CD1c-positive myeloid dendritic cell (primary cell): ENCODE measurements around the gene LNX1.
"Not testable (repeated sequence)": the region's sequence is repeated elsewhere in the genome, so short reads cannot be mapped to it uniquely, and the experiment has no call there.

Experiments
- DNase-seq: peaks from one replicate; pipeline ENCODE4 v3.0.0-alpha.2; 2016; ENCODE audit errors: extremely low spot score

LNX1 gene

DNA sequence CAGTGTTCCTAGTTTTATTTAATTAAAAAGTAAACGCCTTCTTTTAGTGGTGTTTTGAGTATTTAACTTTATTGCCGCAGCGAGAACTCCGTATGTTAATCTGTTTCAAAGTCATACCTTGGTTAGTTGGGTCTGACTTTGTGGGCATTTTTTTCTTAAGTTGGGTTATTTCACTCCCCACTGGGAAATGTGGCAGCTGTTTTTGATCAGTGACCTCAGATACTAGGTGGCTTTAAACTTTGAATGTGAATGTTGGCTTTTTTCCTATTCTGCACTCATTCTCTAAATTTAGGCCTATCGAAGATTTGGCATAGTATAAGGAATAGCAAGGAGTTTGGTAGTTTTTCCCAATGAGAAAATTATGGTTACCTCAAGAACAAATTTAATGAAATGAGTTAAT lies 127.9 kb downstream of the LNX1 start:
- DNase-seq, result no peak

GRCh38 chr4:53461244-53461643 lies 130.0 kb downstream of the LNX1 start:
- no peak for DNase-seq

DNA sequence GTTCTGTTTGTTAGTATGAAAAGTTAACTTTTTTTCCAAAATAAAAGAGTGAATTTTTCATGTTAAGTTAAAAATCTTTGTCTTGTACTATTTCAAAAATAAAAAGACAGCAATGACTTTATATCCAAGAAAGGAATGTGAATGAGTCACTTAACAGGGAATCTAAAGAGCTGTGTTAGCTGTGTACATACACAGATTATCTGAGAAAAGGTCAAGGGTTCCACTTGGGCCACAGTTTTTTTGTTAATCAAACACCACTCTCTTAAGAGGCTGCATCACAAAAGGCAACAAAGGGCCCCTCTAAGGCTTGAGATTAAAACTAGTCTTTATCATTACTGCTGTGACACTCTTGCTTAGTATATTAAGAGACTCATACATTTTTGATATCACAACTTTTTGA lies 131.7 kb downstream of the LNX1 start:
- no peak for DNase-seq

- no peak for DNase-seq
Observed at GRCh38 chr4:53456178-53456577, 135.1 kb downstream of the LNX1 start.

DNA sequence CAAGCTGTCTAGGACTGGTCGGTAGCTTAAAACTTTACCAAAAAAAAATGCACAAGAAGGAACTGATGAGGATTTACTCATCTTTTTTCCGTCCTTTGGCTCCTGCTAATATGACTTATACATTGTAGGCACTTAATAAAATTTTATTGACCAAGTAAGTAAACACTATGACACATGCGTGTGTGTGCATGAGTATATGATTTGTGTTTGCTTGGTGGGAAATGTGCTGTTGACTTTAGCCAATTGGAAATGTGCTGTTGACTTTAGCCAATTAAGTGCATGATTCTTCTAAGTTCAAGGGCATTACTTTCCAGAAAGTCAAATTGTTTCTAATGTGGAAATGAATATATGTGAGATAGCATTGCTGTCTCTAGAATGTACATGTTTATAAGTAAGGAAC lies 135.5 kb downstream of the LNX1 start:
- no peak for DNase-seq

GRCh38 chr4:53453385-53453784 lies 137.9 kb downstream of the LNX1 start:
- no peak for DNase-seq

DNA sequence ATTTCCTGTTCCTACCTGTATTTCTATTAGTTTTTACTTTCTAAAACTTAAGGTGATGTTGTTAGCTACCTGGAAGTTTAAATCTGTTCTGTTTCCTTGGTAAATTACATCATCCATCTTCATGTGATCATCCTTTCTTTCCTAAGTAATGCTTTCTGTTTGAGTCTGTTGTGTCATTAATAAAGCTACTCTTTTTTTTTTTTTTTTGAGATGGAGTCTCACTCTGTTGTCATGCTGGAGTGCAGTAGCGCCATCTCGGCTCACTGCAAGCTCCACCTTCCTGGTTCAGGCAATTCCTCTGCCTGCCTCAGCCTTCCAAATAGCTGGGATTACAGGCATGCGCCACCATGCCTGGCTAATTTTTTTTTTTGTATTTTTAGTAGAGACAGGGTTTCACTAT lies 140.5 kb downstream of the LNX1 start:
- DNase-seq, result no peak

GRCh38 chr4:53444954-53445353 lies 146.3 kb downstream of the LNX1 start:
- DNase-seq, result no peak

DNA sequence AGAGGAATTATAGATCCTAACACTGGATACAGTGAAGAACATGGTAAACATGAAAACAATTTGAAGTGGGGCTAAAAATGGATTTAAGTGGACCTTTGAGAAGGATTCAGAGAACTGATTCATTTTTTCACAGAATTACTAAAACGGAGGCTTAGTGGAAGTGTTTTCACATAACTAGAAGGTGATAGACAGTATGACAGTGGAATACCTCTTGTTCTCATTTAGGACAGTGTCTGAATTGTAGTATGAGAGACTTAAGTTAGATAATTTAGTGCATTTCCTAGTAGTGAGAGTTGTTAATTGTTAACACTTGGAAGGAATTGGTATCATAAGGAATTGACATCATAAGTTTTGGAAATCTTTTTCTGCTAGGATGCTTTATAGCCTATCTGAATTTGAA lies 149.7 kb downstream of the LNX1 start:
- DNase-seq, result no peak

DNA sequence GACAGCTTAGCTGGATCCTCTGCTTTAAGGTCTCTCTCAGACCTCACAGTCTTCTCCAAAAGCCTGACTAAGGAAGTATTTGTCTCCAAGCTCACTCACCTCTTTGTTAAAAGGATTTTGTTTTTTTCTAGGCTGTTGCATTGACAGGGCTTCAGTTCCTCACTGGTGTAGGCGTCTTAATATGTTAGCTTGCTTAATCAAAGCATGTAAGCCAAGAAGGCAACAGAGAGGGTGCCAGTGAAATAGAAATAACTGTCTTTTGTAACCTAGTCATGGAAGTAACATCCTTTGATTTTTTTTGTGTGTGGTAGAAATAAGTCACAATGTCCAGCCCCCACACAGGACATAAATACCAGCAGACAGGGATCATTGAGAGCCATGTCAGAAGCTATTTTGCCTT lies 155.0 kb downstream of the LNX1 start:
- DNase-seq, result no peak

DNA sequence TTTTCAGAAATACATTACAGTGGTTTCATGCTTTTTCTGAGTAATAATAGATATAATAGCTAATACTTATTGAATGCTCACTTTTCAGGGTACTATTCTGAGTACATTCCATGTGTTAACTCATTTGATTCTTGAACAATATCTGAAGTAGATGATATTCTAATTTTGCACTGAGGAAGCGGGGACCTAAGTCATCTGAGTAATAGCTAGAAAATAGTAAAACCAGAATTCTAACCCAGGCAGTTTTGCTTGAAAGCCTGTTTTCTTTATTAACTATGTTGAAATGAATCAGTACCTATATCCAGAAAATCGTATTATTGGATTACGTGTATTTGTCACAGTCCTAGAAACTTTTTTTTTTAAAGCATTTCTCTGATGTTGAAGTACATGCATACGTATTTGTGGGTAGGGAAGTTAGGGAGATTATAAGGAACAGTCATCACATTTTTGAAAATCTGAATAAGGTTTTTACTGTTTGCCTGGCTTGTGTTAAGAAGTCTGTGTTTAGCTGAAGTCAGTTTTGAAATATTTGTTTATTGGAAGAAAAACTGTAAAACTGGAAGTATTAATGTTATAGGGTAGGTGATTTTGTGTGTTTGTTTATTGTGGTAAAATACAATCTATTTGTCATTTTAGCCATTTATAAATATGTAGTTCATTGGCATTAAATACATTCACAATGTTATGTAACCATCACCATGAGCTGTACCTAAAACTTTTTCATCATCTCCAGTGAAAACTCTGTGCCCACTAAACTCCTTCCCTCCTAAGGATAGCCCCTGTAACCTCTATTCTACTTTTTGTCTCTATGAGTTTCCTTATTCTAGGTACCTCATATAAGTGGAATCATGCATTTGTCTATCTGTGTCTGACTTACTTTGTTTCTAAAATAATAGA lies 158.5 kb downstream of the LNX1 start:
- no peak for DNase-seq

DNA sequence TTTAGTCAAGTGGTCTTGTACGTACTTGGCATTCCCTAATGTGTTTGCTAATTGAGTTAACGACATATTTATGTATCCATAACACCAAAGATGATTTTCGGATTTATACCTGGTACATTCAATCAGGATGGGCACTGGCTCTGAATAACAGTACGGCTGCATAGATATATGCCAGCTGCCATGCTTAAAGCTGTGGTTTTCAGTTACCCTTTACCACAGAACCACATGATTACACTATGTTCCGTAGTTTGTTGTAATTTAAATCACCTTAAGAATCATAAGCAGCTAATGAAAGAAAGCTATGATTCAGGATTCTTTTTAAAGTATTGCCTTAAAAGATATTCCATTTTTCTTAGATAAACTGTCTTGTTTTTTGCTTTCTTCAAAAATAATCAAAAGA lies 160.2 kb downstream of the LNX1 start:
- no peak for DNase-seq

DNA sequence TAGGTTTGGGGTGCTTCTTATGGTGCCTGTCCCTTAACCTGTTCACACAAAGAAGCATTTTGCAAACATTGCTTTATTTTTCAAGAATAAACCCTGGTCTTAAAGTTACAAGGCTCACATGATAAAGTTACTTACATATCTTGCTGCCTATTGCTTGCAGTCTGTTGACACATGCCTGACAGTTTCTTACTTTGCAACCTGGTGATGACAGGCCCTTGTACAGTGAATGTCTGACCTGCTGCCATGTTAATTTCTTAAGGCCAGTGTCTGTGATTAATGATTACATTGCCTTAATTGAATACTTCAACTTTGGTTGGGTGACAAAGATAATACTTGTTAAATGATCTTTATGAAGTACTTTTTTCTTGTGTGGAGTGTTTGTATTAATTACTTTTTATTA lies 163.9 kb downstream of the LNX1 start:
- no peak for DNase-seq

DNA sequence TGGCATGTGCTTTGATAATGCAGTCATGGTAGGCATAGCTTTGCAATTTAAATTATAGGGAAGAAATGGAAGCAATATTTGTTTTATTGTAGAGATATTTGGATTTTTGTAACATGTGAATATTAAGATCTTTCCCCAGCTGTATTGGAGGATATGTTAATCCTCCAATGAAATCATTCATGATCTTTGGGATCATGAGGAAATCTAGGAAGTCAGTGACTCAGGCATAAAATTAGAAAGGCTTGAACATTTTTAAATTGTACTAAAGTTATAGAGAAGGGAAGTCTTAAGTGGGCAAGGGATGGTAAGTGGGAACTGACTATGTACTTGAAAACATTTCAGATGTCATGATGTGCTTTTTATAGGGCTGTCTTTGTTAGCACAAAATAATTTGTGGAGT lies 167.0 kb downstream of the LNX1 start:
- DNase-seq, result no peak

- DNase-seq, result no peak
Observed at GRCh38 chr4:53422367-53422766, 168.9 kb downstream of the LNX1 start.

DNA sequence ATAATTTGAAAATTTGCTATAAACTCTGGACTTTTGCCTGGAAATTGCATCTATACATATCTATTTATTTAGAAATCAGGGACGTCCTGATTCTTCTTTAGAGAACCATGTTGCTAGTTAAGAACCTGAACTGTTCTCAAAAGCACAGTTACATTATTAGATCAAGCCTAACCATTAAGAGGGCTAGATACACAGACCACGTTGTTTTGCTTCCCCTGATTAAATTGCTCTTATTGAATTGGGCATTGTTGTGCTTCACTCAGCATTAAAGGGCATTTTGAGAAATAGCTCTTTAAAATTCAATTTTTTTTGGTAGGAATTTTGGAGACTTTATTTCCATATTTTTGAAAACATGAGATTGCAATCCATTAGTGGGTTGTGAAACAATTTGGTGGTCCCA lies 169.5 kb downstream of the LNX1 start:
- no peak for DNase-seq

DNA sequence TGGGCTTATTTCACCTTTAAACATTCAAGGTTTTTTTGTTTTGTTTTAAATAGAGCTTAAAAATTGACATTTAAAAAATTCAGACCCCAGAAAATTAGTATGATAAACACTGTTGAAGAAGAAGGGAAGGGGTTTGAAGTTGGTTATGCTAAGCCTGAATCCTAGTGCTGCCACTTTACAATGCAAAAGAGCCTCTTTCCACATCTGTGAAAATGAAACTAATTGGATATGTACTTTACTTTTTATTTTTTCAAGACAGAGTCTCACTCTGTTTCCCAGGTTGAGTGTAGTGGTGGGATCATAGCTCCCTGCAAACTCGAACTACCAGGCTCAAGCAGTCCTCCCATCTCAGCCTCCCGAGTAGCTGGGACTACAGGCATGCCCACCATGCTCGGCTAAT lies 172.1 kb downstream of the LNX1 start:
- no peak for DNase-seq

- not testable (repeated sequence) for DNase-seq
Observed at GRCh38 chr4:53409479-53409878, 181.8 kb downstream of the LNX1 start.
